ENCODE data around the gene KIF18B. TPM values are rescaled to one million over a fixed set of nuclear protein-coding genes. Genes with fewer than 3 reads are reported as not detected.

Gene KIF18B
- total and polyA plus RNA-seq, 2 of the 8 experiments (the other 6 are each of a cell fraction or from before 2014, with no cell fraction given), result 39.0 to 59.4 TPM

GRCh38 chr17:44905006-44906000, 42.3 kb downstream of the KIF18B start:
- no peaks in the 10 kb centered on the region for H3K23me2 ChIP-seq (ENCODE audit: low read depth, low read length)
- no peak overlapping the region for H3K4me3 ChIP-seq (ENCODE audit: extremely low read depth in 1 of 4, insufficient read depth in 2 of 4, low read depth in 3 of 4, low read length in 4 of 4)
- no peak overlapping the region for H4K8ac ChIP-seq (ENCODE audit: extremely low read depth, insufficient read depth, low read length)
- no peak overlapping the region for H4K5ac ChIP-seq (ENCODE audit: insufficient read length, low read depth, low read length)
- H3K9me3 ChIP-seq (ENCODE audit: insufficient read depth in 2 of 2, low read depth in 1 of 2, low read length in 1 of 2), result no peaks in the 10 kb centered on the region
- H3K23ac ChIP-seq (ENCODE audit: insufficient read length), result no peak overlapping the region
- H4K91ac ChIP-seq (replicated peaks; ENCODE audit: insufficient read length, low read length), result no peak overlapping the region
- no peak overlapping the region for H2AK5ac ChIP-seq (ENCODE audit: low read depth, low read length)
- no peak overlapping the region for H2AFZ ChIP-seq (ENCODE audit: low read length)
- POLR2A ChIA-PET (ENCODE audit: partially characterized antibody), result interaction anchor here (0.5 kb wide), 1 partner anchor 152 kb away, joined by 3 read pairs; no protein-coding TSS in a partner anchor
- H3K4me1 ChIP-seq (replicated peaks in 1 of 4; ENCODE audit: control insufficient read depth in 3 of 4, insufficient read depth in 4 of 4, low read length in 3 of 4), result peaks cover 0 to 5% (median 0%) of the 10 kb centered on the region in 4 experiments; a peak in 2 of 7 replicates
- H3K36me3 ChIP-seq (ENCODE audit: control insufficient read depth in 2 of 4, insufficient read depth in 4 of 4, low read length in 3 of 4), result no peaks in the 10 kb centered on the region
- H3K27ac ChIP-seq (ENCODE audit: low read depth, low read length), result no peak overlapping the region
- H3K4ac ChIP-seq (replicated peaks; ENCODE audit: insufficient read length, low read depth, low read length), result no peak overlapping the region
- H2BK15ac ChIP-seq (ENCODE audit: low read length), result no peak overlapping the region
- CTCF ChIA-PET (ENCODE audit: partially characterized antibody), result interaction anchor here (0.9 to 4.5 kb wide), 7 partner anchors 14 to 126 kb away, joined by 3 to 24 read pairs (median 3); no protein-coding TSS in a partner anchor
- no peak overlapping the region for H3K14ac ChIP-seq (ENCODE audit: insufficient read length)
- H2BK20ac ChIP-seq (ENCODE audit: low read length), result no peak overlapping the region
- H3K79me1 ChIP-seq (ENCODE audit: low read depth, low read length), result no peaks in the 10 kb centered on the region
- no peaks in the 10 kb centered on the region for H3K79me2 ChIP-seq (ENCODE audit: control insufficient read depth in 1 of 2, insufficient read depth in 2 of 2, low read length in 2 of 2)
- no peak overlapping the region for H3K56ac ChIP-seq (replicated peaks; ENCODE audit: insufficient read length, low read depth, low read length)
- H3K18ac ChIP-seq (ENCODE audit: extremely low read depth, low read length), result no peak overlapping the region
- no peak overlapping the region for H3K4me2 ChIP-seq (ENCODE audit: insufficient read depth in 1 of 2, low read depth in 2 of 2, low read length in 2 of 2)
- TF ChIP-seq CTBP2 (IDR thresholded peaks at IDR 0.05; ENCODE audit: borderline replicate concordance, insufficient read depth, insufficient read length, low read length) (no peak), TAF7 (optimal IDR thresholded peaks at IDR 0.05; ENCODE audit: borderline replicate concordance, low read depth, low read length) (no peak)
- TF ChIP-seq, protein P1, sequence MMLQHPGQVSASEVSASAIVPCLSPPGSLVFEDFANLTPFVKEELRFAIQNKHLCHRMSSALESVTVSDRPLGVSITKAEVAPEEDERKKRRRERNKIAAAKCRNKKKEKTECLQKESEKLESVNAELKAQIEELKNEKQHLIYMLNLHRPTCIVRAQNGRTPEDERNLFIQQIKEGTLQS (IDR thresholded peaks at IDR 0.05; ENCODE audit: insufficient read depth, low read depth, low read length), result no peak
- H4K20me1 ChIP-seq (replicated peaks in 1 of 2; ENCODE audit: control insufficient read depth in 1 of 2, insufficient read depth in 2 of 2, low read length in 2 of 2), result no peaks in the 10 kb centered on the region
- peaks cover 0 to under 1% (median 0%) of the 10 kb centered on the region in 4 experiments; a peak in 3 of 7 replicates for H3K27me3 ChIP-seq (replicated peaks in 1 of 4; ENCODE audit: control insufficient read depth in 3 of 4, extremely low read depth in 1 of 4, insufficient read depth in 3 of 4, low read length in 3 of 4)
- H3K9ac ChIP-seq (replicated peaks in 1 of 4; ENCODE audit: extremely low read depth in 1 of 4, low read depth in 3 of 4, low read length in 3 of 4), result no peak overlapping the region; a peak in 1 of 7 replicates
- no peak overlapping the region for H2BK120ac ChIP-seq (replicated peaks; ENCODE audit: low read depth, low read length)
- no peak overlapping the region for H2BK5ac ChIP-seq (ENCODE audit: low read depth, low read length)
- H2BK12ac ChIP-seq (ENCODE audit: low read depth, low read length), result 0 out of 2 replicates have a peak overlapping the region, but pooled peaks have one; percentile 2
- WGBS, 2 experiments (ENCODE audit: extremely low coverage in 1 of 2, insufficient coverage in 1 of 2, insufficient read length in 1 of 2, insufficient replicate concordance in 2 of 2, low coverage in 1 of 2, low lambda C conversion rate in 2 of 2, missing lambda C conversion rate in 1 of 2), result 89% methylated on average over 9 of the region's 9 CpGs; no CpG with 5 or more reads in 1 of the 2 experiments
- DNase-seq (ENCODE audit: low read depth in 1 of 2, low spot score in 2 of 2) (no peak), FAIRE-seq (no peak)
